HCT116 (cell line): ENCODE data around the gene CC2D1A. TPM values are rescaled to one million over a fixed set of nuclear protein-coding genes. Genes with fewer than 3 reads are reported as not detected.

Experiments used
- ATAC-seq: fragments of 200-7000 bp; cut with Tn5 transposase; 2 replicates; pipeline ENCODE4 v1.9.1; 2020; ENCODE audit warnings: mild to moderate bottlenecking, moderate library complexity
- BruUV-seq: library from RNA; stranded (reverse); fragments of 400-500 nt; replicated peaks from 2 replicates; lab custom pipeline; 2021; lab: Mats Ljungman, UMichigan
- CTCF ChIA-PET: fragments of 300-600 bp; sonication (Branson Sonifier 250); formaldehyde crosslinking; loops from one replicate; lab custom pipeline; 2021; ENCODE audit warnings: antibody characterized with exemption; lab: Charles Lee
- POLR2A ChIA-PET: fragments of 300-600, 350-600 bp; sonication (Branson Sonifier 250); formaldehyde crosslinking; loops from one replicate; lab custom pipeline; 2021; ENCODE audit warnings: antibody characterized with exemption; lab: Charles Lee
- RAD21 ChIA-PET, 2 experiments: fragments of 300-600 bp; sonication (Branson Sonifier 250); formaldehyde crosslinking; loops; one replicate each; lab custom pipeline; 2023; ENCODE audit warnings: low total read pairs in 2 of 2; ENCODE audit not compliant: uncharacterized antibody in 2 of 2, unreplicated experiment in 2 of 2, low non-redundant PET in 1 of 2; lab: Charles Lee
- DNase-seq: peaks from one replicate; pipeline ENCODE4 v3.0.0-alpha.2; 2010; ENCODE audit warnings: low read depth, low spot score
- H2AFZ ChIP-seq: fragments of 200-600 bp; shearing (Covaris generic), sonication (generic); 2 replicates; pipeline ENCODE4 v1.6.1; 2017; ENCODE audit warnings: low read depth, mixed run types, mixed read lengths, antibody characterized with exemption, low read length; ENCODE audit not compliant: poor library complexity, severe bottlenecking
- H3K27ac ChIP-seq: 2 replicates; pipeline ENCODE4 v1.5.1; 2012; ENCODE audit warnings: low read depth, low read length
- H3K27me3 ChIP-seq: fragments of 200-600 bp; sonication (generic); 2 replicates; pipeline ENCODE4 v1.6.1; 2016; ENCODE audit warnings: mixed run types, low read length, mixed read lengths; ENCODE audit not compliant: insufficient read depth
- H3K36me3 ChIP-seq, 2 experiments: fragments of 200-500 bp in 1 of 2; fragments of 200-600 bp in 1 of 2; sonication (Bioruptor generic) in 1 of 2; sonication (generic) in 1 of 2; 2 replicates each; pipeline versions ENCODE4 v1.5.1 to v1.6.1; 2014 to 2016; ENCODE audit warnings: low read length in 2 of 2, inconsistent platforms in 1 of 2, mixed read lengths in 1 of 2, mixed run types in 1 of 2; ENCODE audit not compliant: insufficient read depth in 2 of 2, control insufficient read depth in 1 of 2
- H3K4me1 ChIP-seq, 2 experiments: fragments of 200-600 bp in 1 of 2; sonication (generic) in 1 of 2; 2 replicates each; pipeline versions ENCODE4 v1.5.1 to v1.6.1; 2012 to 2017; ENCODE audit warnings: low read length in 2 of 2, inconsistent platforms in 1 of 2, mild to moderate bottlenecking in 1 of 2, mixed read lengths in 1 of 2, mixed run types in 1 of 2, moderate library complexity in 1 of 2; ENCODE audit not compliant: insufficient read depth in 2 of 2, control insufficient read depth in 1 of 2
- H3K4me2 ChIP-seq: fragments of 200-600 bp; sonication (generic); 2 replicates; pipeline ENCODE4 v1.6.1; 2017; ENCODE audit warnings: mixed run types, low read length, mixed read lengths
- H3K4me3 ChIP-seq, 2 experiments: fragments of 200-600 bp in 1 of 2; sonication (generic) in 1 of 2; replicated peaks in 1 of 2; 2 replicates each; pipeline ENCODE4 v1.5.1; 2011 to 2016; ENCODE audit warnings: low read length in 2 of 2, control low read depth in 1 of 2, low read depth in 1 of 2, mild to moderate bottlenecking in 1 of 2, mixed read lengths in 1 of 2, mixed run types in 1 of 2
- H3K79me2 ChIP-seq: fragments of 200-600 bp; sonication (generic); 2 replicates; pipeline ENCODE4 v1.6.1; 2017; ENCODE audit warnings: mild to moderate bottlenecking, mixed run types, low read length, moderate library complexity, mixed read lengths; ENCODE audit not compliant: insufficient read depth
- H3K9ac ChIP-seq: fragments of 200-600 bp; sonication (generic); 2 replicates; pipeline ENCODE4 v1.6.1; 2016; ENCODE audit warnings: low read length, mixed read lengths
- H3K9me2 ChIP-seq: fragments of 200-600 bp; sonication (generic), shearing (Covaris generic); 2 replicates; pipeline ENCODE4 v1.6.1; 2017; ENCODE audit warnings: mixed run types, mild to moderate bottlenecking, moderate library complexity; ENCODE audit not compliant: insufficient read depth
- H3K9me3 ChIP-seq, 2 experiments: fragments of 200-500 bp in 1 of 2; fragments of 200-600 bp in 1 of 2; sonication (Bioruptor generic) in 1 of 2; sonication (generic) in 1 of 2; 2 replicates each; pipeline ENCODE4 v1.6.1; 2014 to 2017; ENCODE audit warnings: low read length in 2 of 2, mixed read lengths in 2 of 2, inconsistent platforms in 1 of 2, low read depth in 1 of 2, mild to moderate bottlenecking in 1 of 2, mixed run types in 1 of 2, moderate library complexity in 1 of 2; ENCODE audit not compliant: control insufficient read depth in 1 of 2, insufficient read depth in 1 of 2
- H4K20me1 ChIP-seq: fragments of 200-600 bp; sonication (generic), shearing (Covaris generic); 2 replicates; pipeline ENCODE4 v1.6.1; 2017; ENCODE audit warnings: mixed run types, mild to moderate bottlenecking, moderate library complexity; ENCODE audit not compliant: insufficient read depth
- CEBPB ChIP-seq: IDR thresholded peaks from 2 replicates; pipeline ENCODE4 v1.6.1; 2012; ENCODE audit warnings: low read depth
- ELF1 ChIP-seq: IDR thresholded peaks from 2 replicates; pipeline ENCODE4 v1.6.1; 2012; ENCODE audit warnings: low read depth, borderline replicate concordance
- EZH2 ChIP-seq: fragments of 200-600 bp; sonication (generic); IDR thresholded peaks from 2 replicates; pipeline ENCODE4 v1.6.1; 2017; ENCODE audit warnings: antibody characterized with exemption, mixed run types
- FOSL1 ChIP-seq: IDR thresholded peaks from 2 replicates; pipeline ENCODE4 v1.6.1; 2012; ENCODE audit warnings: low read depth
- JUND ChIP-seq: IDR thresholded peaks from 2 replicates; pipeline ENCODE4 v1.6.1; 2012
- POLR2AphosphoS5 ChIP-seq: IDR thresholded peaks from 2 replicates; pipeline ENCODE4 v1.6.1; 2011; ENCODE audit warnings: mild to moderate bottlenecking, low read depth, low read length, moderate library complexity
- RAD21 ChIP-seq: IDR thresholded peaks from 2 replicates; pipeline ENCODE4 v1.6.1; 2012; ENCODE audit warnings: low read depth, mild to moderate bottlenecking
- SIN3A ChIP-seq: IDR thresholded peaks from 2 replicates; pipeline ENCODE4 v1.6.1; 2012; ENCODE audit warnings: low read depth
- SP1 ChIP-seq: IDR thresholded peaks from 2 replicates; pipeline ENCODE4 v1.6.1; 2012; ENCODE audit warnings: low read depth
- SRF ChIP-seq: IDR thresholded peaks from 2 replicates; pipeline ENCODE4 v1.6.1; 2012; ENCODE audit warnings: low read depth
- YY1 ChIP-seq: IDR thresholded peaks from 2 replicates; pipeline ENCODE4 v1.6.1; 2011; ENCODE audit warnings: low read length, low read depth, moderate library complexity, mild to moderate bottlenecking; ENCODE audit not compliant: insufficient replicate concordance; ENCODE audit errors: extremely low read depth
- ZFX ChIP-seq: fragments of 450-650 bp; IDR thresholded peaks from 2 replicates; pipeline ENCODE4 v1.6.1; 2017
- ZNF274 ChIP-seq: fragments of 200-500 bp; sonication (Bioruptor generic); IDR thresholded peaks from 2 replicates; pipeline ENCODE4 v1.6.1; 2014; ENCODE audit warnings: mild to moderate bottlenecking, low read depth, low read length, inconsistent platforms
- intact Hi-C: fragments of 100-400 bp; cut with micrococcal nuclease; formaldehyde crosslinking; loops from 2 replicates; pipeline ENCODE4 v1.10.0; 2022
- total RNA-seq: library from RNA; stranded (reverse); gene quantifications from one replicate; pipeline ENCODE4 v1.2.1, GENCODE V29; 2021; ENCODE audit not compliant: unreplicated experiment
- TF ChIP-seq, protein P1 (sequence below): IDR thresholded peaks from 2 replicates; pipeline ENCODE4 v1.6.1; 2012
- TF ChIP-seq, protein P2 (sequence below): IDR thresholded peaks from 2 replicates; pipeline ENCODE4 v1.6.1; 2012; ENCODE audit warnings: low read depth
- TF ChIP-seq, protein P3 (sequence below): IDR thresholded peaks from 2 replicates; pipeline ENCODE4 v1.6.1; 2012
- TF ChIP-seq, protein P4 (sequence below), 3 experiments: fragments of 200-600 bp in 1 of 3; sonication (generic) in 1 of 3; IDR thresholded peaks in 2 of 3; conservative IDR thresholded peaks in 1 of 3; 2 replicates each; pipeline ENCODE4 v1.5.1; 2012 to 2017; ENCODE audit warnings: low read depth in 2 of 3, low read length in 2 of 3, antibody characterized with exemption in 1 of 3, borderline replicate concordance in 1 of 3, control low read depth in 1 of 3, mild to moderate bottlenecking in 1 of 3, mixed read lengths in 1 of 3, mixed run types in 1 of 3, moderate library complexity in 1 of 3; ENCODE audit not compliant: insufficient read depth in 1 of 3
- TF ChIP-seq, protein P5 (sequence below): IDR thresholded peaks from 2 replicates; pipeline ENCODE4 v1.6.1; 2011; ENCODE audit warnings: mild to moderate bottlenecking, low read length, moderate library complexity; ENCODE audit not compliant: insufficient replicate concordance; ENCODE audit errors: extremely low read depth

CC2D1A gene
- total RNA-seq, 1 experiment from 2014 or later: 51.5 TPM

DNA sequence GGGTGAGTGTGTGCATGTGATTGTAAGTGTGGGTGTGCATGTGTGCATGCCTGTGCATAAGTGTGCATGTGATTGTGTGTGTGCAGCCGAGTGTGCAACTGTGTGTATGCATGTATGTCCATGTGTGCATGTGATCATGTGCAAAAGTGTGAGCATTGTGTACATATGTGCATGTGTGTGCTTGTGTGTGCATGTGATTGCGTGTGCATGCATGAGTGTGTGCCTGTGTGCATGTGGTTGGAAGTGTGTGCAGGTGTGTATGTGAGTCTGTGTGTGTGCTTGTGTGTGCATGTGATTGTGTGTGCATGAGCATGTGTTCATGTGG lies 28.7 kb downstream of the CC2D1A start:
- TF ChIP-seq JUND (no peak), SP1 (no peak), SRF (no peak), EZH2 (no peak), ZNF274 (no peak), ZFX (no peak), RAD21 (no peak), SIN3A (no peak), FOSL1 (no peak), ELF1 (no peak), CEBPB (no peak), POLR2AphosphoS5 (no peak), YY1 (no peak)
- TF ChIP-seq, protein P1, sequence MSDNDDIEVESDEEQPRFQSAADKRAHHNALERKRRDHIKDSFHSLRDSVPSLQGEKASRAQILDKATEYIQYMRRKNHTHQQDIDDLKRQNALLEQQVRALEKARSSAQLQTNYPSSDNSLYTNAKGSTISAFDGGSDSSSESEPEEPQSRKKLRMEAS: no peak
- TF ChIP-seq, protein P2, sequence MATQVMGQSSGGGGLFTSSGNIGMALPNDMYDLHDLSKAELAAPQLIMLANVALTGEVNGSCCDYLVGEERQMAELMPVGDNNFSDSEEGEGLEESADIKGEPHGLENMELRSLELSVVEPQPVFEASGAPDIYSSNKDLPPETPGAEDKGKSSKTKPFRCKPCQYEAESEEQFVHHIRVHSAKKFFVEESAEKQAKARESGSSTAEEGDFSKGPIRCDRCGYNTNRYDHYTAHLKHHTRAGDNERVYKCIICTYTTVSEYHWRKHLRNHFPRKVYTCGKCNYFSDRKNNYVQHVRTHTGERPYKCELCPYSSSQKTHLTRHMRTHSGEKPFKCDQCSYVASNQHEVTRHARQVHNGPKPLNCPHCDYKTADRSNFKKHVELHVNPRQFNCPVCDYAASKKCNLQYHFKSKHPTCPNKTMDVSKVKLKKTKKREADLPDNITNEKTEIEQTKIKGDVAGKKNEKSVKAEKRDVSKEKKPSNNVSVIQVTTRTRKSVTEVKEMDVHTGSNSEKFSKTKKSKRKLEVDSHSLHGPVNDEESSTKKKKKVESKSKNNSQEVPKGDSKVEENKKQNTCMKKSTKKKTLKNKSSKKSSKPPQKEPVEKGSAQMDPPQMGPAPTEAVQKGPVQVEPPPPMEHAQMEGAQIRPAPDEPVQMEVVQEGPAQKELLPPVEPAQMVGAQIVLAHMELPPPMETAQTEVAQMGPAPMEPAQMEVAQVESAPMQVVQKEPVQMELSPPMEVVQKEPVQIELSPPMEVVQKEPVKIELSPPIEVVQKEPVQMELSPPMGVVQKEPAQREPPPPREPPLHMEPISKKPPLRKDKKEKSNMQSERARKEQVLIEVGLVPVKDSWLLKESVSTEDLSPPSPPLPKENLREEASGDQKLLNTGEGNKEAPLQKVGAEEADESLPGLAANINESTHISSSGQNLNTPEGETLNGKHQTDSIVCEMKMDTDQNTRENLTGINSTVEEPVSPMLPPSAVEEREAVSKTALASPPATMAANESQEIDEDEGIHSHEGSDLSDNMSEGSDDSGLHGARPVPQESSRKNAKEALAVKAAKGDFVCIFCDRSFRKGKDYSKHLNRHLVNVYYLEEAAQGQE: no peak
- TF ChIP-seq, protein P3, sequence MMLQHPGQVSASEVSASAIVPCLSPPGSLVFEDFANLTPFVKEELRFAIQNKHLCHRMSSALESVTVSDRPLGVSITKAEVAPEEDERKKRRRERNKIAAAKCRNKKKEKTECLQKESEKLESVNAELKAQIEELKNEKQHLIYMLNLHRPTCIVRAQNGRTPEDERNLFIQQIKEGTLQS: no peak
- TF ChIP-seq, protein P4, sequence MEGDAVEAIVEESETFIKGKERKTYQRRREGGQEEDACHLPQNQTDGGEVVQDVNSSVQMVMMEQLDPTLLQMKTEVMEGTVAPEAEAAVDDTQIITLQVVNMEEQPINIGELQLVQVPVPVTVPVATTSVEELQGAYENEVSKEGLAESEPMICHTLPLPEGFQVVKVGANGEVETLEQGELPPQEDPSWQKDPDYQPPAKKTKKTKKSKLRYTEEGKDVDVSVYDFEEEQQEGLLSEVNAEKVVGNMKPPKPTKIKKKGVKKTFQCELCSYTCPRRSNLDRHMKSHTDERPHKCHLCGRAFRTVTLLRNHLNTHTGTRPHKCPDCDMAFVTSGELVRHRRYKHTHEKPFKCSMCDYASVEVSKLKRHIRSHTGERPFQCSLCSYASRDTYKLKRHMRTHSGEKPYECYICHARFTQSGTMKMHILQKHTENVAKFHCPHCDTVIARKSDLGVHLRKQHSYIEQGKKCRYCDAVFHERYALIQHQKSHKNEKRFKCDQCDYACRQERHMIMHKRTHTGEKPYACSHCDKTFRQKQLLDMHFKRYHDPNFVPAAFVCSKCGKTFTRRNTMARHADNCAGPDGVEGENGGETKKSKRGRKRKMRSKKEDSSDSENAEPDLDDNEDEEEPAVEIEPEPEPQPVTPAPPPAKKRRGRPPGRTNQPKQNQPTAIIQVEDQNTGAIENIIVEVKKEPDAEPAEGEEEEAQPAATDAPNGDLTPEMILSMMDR (IDR thresholded peaks at IDR 0.05 in 2 of 3, conservative IDR thresholded peaks at IDR 0.05 in 1 of 3; ENCODE audit: borderline replicate concordance in 1 of 3, insufficient read depth in 1 of 3, low read depth in 2 of 3, low read length in 2 of 3): no peak
- TF ChIP-seq, protein P5, sequence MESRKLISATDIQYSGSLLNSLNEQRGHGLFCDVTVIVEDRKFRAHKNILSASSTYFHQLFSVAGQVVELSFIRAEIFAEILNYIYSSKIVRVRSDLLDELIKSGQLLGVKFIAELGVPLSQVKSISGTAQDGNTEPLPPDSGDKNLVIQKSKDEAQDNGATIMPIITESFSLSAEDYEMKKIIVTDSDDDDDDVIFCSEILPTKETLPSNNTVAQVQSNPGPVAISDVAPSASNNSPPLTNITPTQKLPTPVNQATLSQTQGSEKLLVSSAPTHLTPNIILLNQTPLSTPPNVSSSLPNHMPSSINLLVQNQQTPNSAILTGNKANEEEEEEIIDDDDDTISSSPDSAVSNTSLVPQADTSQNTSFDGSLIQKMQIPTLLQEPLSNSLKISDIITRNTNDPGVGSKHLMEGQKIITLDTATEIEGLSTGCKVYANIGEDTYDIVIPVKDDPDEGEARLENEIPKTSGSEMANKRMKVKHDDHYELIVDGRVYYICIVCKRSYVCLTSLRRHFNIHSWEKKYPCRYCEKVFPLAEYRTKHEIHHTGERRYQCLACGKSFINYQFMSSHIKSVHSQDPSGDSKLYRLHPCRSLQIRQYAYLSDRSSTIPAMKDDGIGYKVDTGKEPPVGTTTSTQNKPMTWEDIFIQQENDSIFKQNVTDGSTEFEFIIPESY: no peak
- no TSS peak for BruUV-seq
- H4K20me1 ChIP-seq: no peaks in the 10 kb centered on the region
- intact Hi-C loops: no loop called here
- H3K9ac ChIP-seq: no peak overlapping the region
- ChIA-PET POLR2A (no interaction called here), CTCF (no interaction called here), RAD21 (no interaction called here)
- no peaks in the 10 kb centered on the region for H3K36me3 ChIP-seq
- DNase-seq (no peak), ATAC-seq (no peak)
- no peaks in the 10 kb centered on the region for H3K79me2 ChIP-seq
- no peak overlapping the region for H3K27ac ChIP-seq
- no peaks in the 10 kb centered on the region for H3K27me3 ChIP-seq
- no peak overlapping the region for H3K4me3 ChIP-seq
- H3K9me2 ChIP-seq: no peaks in the 10 kb centered on the region
- no peak overlapping the region for H2AFZ ChIP-seq
- H3K9me3 ChIP-seq: no peaks in the 10 kb centered on the region
- H3K4me1 ChIP-seq: no peaks in the 10 kb centered on the region
- no peak overlapping the region for H3K4me2 ChIP-seq
